OCI-LY7 (cell line): ENCODE data around the gene UNC45B. TPM values are rescaled to one million over a fixed set of nuclear protein-coding genes. Genes with fewer than 3 reads are reported as not detected.
"Not testable (repeated sequence)": the region's sequence is repeated elsewhere in the genome, so short reads cannot be mapped to it uniquely, and the experiment has no call there.

Experiments
- BruUV-seq: library from RNA; stranded (reverse); fragments of 400-500 nt; replicated peaks from 2 replicates; lab custom pipeline; 2021; lab: Mats Ljungman, UMichigan
- CTCF ChIA-PET: fragments of 300-600 bp; sonication (Branson Sonifier 250); formaldehyde crosslinking; loops from one replicate; lab custom pipeline; 2022; ENCODE audit warnings: antibody characterized with exemption; ENCODE audit not compliant: unreplicated experiment; lab: Charles Lee
- POLR2A ChIA-PET: fragments of 300-600 bp; sonication (Branson Sonifier 250); formaldehyde crosslinking; loops from one replicate; lab custom pipeline; 2022; ENCODE audit warnings: antibody characterized with exemption; lab: Charles Lee
- DNase-seq: peaks from one replicate; pipeline ENCODE4 v3.0.0-alpha.2; 2015; ENCODE audit warnings: low spot score
- H2AFZ ChIP-seq: fragments of 200-600 bp; sonication (generic), shearing (Covaris generic); 2 replicates; pipeline ENCODE4 v1.6.1; 2014; ENCODE audit warnings: mild to moderate bottlenecking, antibody characterized with exemption, low read length, moderate library complexity
- H3K27ac ChIP-seq: fragments of 200-600 bp; sonication (generic); 2 replicates; pipeline ENCODE4 v1.5.1; 2014; ENCODE audit warnings: mixed run types, low read depth, mild to moderate bottlenecking, moderate library complexity, low read length, inconsistent platforms; ENCODE audit not compliant: poor library complexity, severe bottlenecking
- H3K36me3 ChIP-seq: fragments of 200-600 bp; sonication (generic); 2 replicates; pipeline ENCODE4 v1.6.1; 2014; ENCODE audit warnings: mild to moderate bottlenecking, antibody characterized with exemption, low read length, moderate library complexity, mixed read lengths; ENCODE audit not compliant: insufficient read depth
- H3K4me1 ChIP-seq: fragments of 200-600 bp; sonication (generic); 2 replicates; pipeline ENCODE4 v1.5.1; 2014; ENCODE audit warnings: mild to moderate bottlenecking, low read length; ENCODE audit not compliant: insufficient read depth, poor library complexity, severe bottlenecking
- H3K4me2 ChIP-seq: fragments of 200-600 bp; sonication (generic); 2 replicates; pipeline ENCODE4 v1.6.1; 2014; ENCODE audit warnings: mild to moderate bottlenecking, low read length
- H3K4me3 ChIP-seq: fragments of 200-600 bp; sonication (generic); 2 replicates; pipeline ENCODE4 v1.5.1; 2014; ENCODE audit warnings: mild to moderate bottlenecking, low read depth, low read length; ENCODE audit not compliant: poor library complexity, severe bottlenecking
- H3K79me2 ChIP-seq: fragments of 200-600 bp; sonication (generic); 2 replicates; pipeline ENCODE4 v1.6.1; 2016; ENCODE audit warnings: low read depth, mild to moderate bottlenecking, low read length, moderate library complexity, mixed read lengths; ENCODE audit not compliant: insufficient read depth
- H3K9me2 ChIP-seq: fragments of 200-600 bp; sonication (generic); 2 replicates; pipeline ENCODE4 v1.6.1; 2016; ENCODE audit warnings: mild to moderate bottlenecking, low read length, mixed read lengths; ENCODE audit not compliant: insufficient read depth
- H3K9me3 ChIP-seq: fragments of 200-600 bp; sonication (generic); 2 replicates; pipeline ENCODE4 v1.6.1; 2014; ENCODE audit warnings: mild to moderate bottlenecking, mixed run types, low read length, mixed read lengths
- H4K20me1 ChIP-seq: fragments of 200-600 bp; sonication (generic); 2 replicates; pipeline ENCODE4 v1.6.1; 2014; ENCODE audit warnings: mild to moderate bottlenecking, antibody characterized with exemption, low read length, moderate library complexity, mixed read lengths; ENCODE audit not compliant: insufficient read depth
- CTCF ChIP-seq: fragments of 200-600 bp; sonication (generic); conservative IDR thresholded peaks from 2 replicates; pipeline ENCODE4 v1.5.1; 2014; ENCODE audit warnings: mild to moderate bottlenecking, antibody characterized with exemption, low read length, moderate library complexity, mixed read lengths
- EZH2phosphoT487 ChIP-seq: fragments of 200-600 bp; sonication (generic); IDR thresholded peaks from 2 replicates; pipeline ENCODE4 v1.6.1; 2018; ENCODE audit warnings: low read depth, borderline replicate concordance, mild to moderate bottlenecking, mixed run types, antibody characterized with exemption, low read length, moderate library complexity, mixed read lengths
- intact Hi-C: fragments of 100-400 bp; cut with micrococcal nuclease; formaldehyde crosslinking; loops from one replicate; pipeline ENCODE4 v1.10.0; 2022; ENCODE audit not compliant: unreplicated experiment
- total RNA-seq, 2 experiments: library from RNA; depleted of rRNA in 1 of 2; stranded (reverse); fragments of >200 nt in 1 of 2; shearing (Covaris generic) in 1 of 2; gene quantifications; 2 replicates each; pipeline ENCODE4 v1.2.3, GENCODE V29; 2014 to 2022

The UNC45B gene
- total RNA-seq, 2 experiments from 2014 or later = not detected

DNA sequence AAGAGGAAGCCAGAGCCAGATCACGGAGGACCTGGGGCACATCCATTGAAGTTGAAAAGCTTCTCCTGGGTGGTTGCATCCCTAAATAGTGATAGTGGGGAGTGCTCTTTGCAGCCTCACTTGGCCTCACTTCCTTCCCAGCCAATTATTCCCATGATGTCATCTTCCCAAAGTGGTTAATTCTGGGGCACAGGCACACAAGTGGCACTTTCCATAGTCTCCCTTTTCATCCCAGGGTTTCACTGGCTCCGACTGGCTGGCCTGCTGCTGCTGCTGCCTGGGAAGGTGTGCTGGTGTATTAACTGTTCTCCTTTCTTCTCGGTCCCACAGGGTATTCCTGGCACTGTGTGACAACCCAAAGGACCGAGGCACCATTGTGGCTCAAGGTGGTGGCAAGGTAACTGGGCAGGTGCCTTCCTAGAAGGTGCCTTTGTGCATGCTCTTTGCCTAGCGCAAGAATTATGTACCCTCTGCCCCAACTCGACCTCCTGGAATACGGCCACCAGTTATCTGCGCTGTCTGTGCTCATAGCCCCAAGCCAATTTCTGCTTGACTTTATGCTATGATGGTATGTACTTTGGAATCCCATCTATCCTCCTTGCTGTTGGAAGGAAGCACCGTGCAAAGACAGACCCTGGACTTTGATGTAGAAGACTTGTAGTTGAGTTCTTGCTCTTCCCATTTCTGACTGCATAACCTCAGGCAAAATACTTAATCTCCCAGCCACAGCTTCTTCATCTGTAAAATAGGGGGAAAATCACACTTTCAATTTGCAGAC lies 28.2 kb downstream of the UNC45B start:
- Histone ChIP-seq H2AFZ (no peak overlapping the region), H3K9me3 (no peaks in the 10 kb centered on the region), H3K4me1 (no peaks in the 10 kb centered on the region), H4K20me1 (no peaks in the 10 kb centered on the region), H3K4me2 (no peak overlapping the region), H3K4me3 (no peak overlapping the region), H3K79me2 (no peaks in the 10 kb centered on the region), H3K36me3 (no peaks in the 10 kb centered on the region), H3K27ac (no peak overlapping the region), H3K9me2 (no peaks in the 10 kb centered on the region)
- CTCF ChIA-PET = no interaction called here
- POLR2A ChIA-PET = no interaction called here
- BruUV-seq = no TSS peak
- DNase-seq = no peak
- intact Hi-C loops = loop anchor here (10.0 kb wide), 1 partner anchor 359 kb away; the partner anchor contains the start of gene SLFN12L
- no peak for TF ChIP-seq EZH2phosphoT487
- TF ChIP-seq CTCF = no peak

DNA sequence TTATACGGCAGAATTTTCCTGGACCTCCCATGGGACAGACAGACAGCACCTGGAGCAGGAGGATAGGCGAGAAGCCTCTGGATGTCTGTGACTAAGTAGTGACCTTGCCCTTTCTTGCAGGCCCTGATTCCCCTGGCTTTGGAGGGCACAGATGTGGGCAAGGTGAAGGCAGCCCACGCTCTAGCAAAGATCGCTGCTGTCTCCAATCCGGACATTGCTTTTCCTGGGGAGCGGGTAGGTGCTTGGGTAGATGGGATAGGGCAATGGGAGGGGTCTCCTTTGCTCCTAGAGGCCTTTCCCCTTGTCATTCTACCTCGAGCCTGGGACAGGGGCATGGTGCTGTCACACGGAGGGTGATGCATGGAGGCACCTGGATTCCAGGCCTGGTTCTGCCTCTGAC lies 29.3 kb downstream of the UNC45B start:
- BruUV-seq = no TSS peak
- no peaks in the 10 kb centered on the region for H3K79me2 ChIP-seq
- no peak for DNase-seq
- no peak overlapping the region for H3K27ac ChIP-seq
- H3K9me3 ChIP-seq = no peaks in the 10 kb centered on the region
- H3K4me3 ChIP-seq = no peak overlapping the region
- ChIA-PET POLR2A (interaction anchor here (0.6 kb wide), 1 partner anchor 1319 kb away, joined by 3 read pairs; no protein-coding TSS in a partner anchor), CTCF (no interaction called here)
- H3K4me2 ChIP-seq = no peak overlapping the region
- H4K20me1 ChIP-seq = no peaks in the 10 kb centered on the region
- H2AFZ ChIP-seq = no peak overlapping the region
- no peaks in the 10 kb centered on the region for H3K9me2 ChIP-seq
- intact Hi-C loops = loop anchor here (10.0 kb wide), 1 partner anchor 358 kb away; the partner anchor contains the start of gene SLFN12L
- no peaks in the 10 kb centered on the region for H3K36me3 ChIP-seq
- no peak for TF ChIP-seq EZH2phosphoT487
- TF ChIP-seq CTCF = no peak
- H3K4me1 ChIP-seq = no peaks in the 10 kb centered on the region

- BruUV-seq, H3K36me3 ChIP-seq, H3K27ac ChIP-seq, H3K4me3 ChIP-seq, H3K79me2 ChIP-seq, H4K20me1 ChIP-seq, H2AFZ ChIP-seq, CTCF ChIA-PET, H3K9me2 ChIP-seq, H3K4me2 ChIP-seq, H3K4me1 ChIP-seq, H3K9me3 ChIP-seq, POLR2A ChIA-PET, DNase-seq: not testable (repeated sequence)
- intact Hi-C loops = loop anchor here (10.0 kb wide), 1 partner anchor 355 kb away; the partner anchor contains the start of gene SLFN12L
These were observed 31.8 kb downstream of the UNC45B start for GRCh38 chr17:35179379-35179778.
